ENCODE data around the gene USE1.

The USE1 gene

DNA sequence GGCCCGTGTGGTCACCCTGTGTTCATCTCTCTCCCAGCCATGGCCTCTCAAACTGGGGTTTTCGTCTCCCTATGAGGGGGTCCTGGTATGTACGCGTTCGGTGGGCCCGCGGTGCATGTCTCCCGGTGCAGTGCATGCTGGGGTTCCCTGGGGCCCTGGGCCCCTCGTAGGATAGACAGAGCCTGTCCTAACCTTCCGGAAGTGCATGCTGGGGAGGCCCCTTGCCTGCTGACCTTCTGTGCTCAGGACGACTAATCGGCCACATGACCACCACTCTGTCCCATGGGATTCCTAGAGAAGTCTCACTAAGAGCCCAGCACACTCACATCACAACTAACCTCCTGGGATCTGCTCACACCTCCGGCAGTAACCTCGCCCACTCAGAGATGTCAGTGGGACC, 4.9 kb upstream of the USE1 start:
- no peaks in the 10 kb centered on the region for H3K9me3 ChIP-seq (ENCODE audit: low read depth, low read length)
- no peak overlapping the region for H3K4me3 ChIP-seq
- no peak overlapping the region for H3K9ac ChIP-seq (ENCODE audit: insufficient read length)
- H3K36me3 ChIP-seq (ENCODE audit: insufficient read depth, low read length) = no peaks in the 10 kb centered on the region
- DNase-seq (ENCODE audit: low read depth, low spot score) = no peak
- no peak for TF ChIP-seq FOXP2 (optimal IDR thresholded peaks at IDR 0.05; ENCODE audit: control extremely low read depth, extremely low read length, insufficient read depth)
- TF ChIP-seq POLR2AphosphoS5 (IDR thresholded peaks at IDR 0.05; ENCODE audit: borderline replicate concordance, low read depth, low read length) = no peak
- TF ChIP-seq EZH2 (IDR thresholded peaks at IDR 0.05) = no peak
- H3K27ac ChIP-seq = no peak overlapping the region

DNA sequence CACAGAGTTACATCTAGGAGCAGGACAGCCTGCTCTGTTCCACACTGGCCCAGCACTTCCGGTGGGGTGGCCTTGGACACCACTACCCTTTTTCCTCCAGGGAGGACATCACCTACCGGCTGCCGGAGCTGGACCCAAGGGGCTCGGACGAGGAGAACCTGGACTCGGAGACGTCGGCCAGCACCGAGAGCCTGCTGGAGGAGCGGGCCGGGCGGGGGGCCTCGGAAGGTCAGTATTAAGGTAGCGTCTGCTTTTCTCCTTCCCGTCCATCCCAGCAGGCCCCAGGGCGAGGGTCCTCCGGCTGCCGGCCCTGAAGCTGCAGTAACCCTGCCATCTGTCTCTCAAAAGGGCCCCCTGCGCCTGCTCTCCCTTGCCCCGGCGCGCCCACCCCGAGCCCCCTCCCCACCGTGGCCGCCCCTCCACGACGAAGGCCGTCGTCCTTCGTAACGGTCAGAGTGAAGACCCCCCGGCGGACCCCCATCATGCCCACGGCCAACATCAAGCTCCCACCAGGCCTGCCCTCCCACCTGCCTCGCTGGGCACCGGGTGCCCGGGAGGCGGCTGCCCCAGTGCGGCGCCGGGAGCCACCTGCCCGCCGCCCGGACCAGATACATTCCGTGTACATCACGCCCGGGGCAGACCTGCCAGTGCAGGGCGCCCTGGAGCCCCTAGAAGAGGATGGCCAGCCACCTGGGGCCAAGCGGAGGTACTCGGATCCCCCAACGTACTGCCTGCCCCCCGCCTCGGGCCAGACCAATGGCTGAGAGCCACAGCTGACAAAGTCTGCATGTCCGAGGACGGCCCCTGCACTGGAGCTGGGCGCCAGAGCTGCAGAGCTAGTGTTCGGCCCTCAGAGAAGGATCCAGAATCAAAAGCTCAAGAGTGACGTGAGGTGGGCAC, 3.4 kb upstream of the USE1 start:
- Histone ChIP-seq H3K36me3 (ENCODE audit: insufficient read depth, low read length) (no peaks in the 10 kb centered on the region), H3K9me3 (ENCODE audit: low read depth, low read length) (no peaks in the 10 kb centered on the region), H3K27ac (no peak overlapping the region), H3K9ac (ENCODE audit: insufficient read length) (no peak overlapping the region), H3K4me3 (no peak overlapping the region)
- DNase-seq (ENCODE audit: low read depth, low spot score) = no peak
- no peak for TF ChIP-seq FOXP2 (optimal IDR thresholded peaks at IDR 0.05; ENCODE audit: control extremely low read depth, extremely low read length, insufficient read depth)
- TF ChIP-seq EZH2 (IDR thresholded peaks at IDR 0.05) = no peak
- no peak for TF ChIP-seq POLR2AphosphoS5 (IDR thresholded peaks at IDR 0.05; ENCODE audit: borderline replicate concordance, low read depth, low read length)

DNA sequence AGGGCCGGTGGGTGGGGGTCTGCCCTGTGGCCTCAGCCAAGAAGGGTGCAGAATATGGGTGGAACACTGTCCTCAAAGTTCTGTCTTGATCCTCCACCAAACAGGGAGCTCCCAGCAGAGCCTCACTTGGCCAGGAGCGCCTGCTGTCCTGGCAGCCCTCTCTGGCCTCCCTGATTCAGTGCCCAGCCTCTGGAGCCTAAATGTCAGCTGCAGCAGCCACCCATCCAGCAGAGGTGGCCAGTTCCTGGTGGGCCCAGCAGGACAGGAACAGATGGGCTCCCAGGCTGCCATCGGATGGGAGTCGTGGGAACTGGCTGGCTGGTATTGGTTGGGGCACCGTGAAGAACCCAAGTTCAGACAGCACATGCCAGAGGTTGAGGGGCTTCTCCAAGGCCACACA, 1.8 kb upstream of the USE1 start:
- Histone ChIP-seq H3K36me3 (ENCODE audit: insufficient read depth, low read length) (no peaks in the 10 kb centered on the region; the same call in 1 of the 2 replicates), H3K9ac (ENCODE audit: insufficient read length) (no peak overlapping the region)

DNA sequence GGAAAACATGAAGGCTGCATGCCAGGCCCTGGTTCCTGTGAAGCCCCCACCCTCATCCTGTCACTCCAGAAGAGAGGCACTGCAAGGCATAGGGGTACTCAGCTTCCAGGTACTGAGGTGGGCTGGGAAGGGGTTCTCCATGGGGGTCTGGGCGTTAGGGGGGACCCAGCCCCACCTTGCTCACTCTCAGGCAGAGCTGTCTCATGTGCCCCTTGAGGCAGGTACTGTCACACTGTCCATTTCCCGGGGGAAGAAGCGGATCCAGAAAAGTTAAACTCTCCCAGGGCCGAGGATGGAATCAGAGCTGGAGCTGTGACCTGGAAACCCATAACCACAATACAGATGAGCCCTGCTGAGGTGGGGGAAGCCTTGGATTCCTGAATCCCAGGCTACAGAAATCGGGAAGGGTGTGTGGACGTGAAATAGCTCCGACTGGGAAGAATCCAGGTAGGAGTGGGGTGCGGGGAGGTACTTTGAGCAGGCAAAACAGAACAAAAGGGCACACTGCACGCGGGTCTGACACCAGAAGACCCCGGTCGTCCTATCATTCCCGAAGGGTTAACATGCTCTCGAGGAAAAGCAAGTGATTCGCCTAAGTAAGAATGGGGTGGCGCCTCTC, 540 bp upstream of the USE1 start:
- Histone ChIP-seq H3K27ac (peak overlapping the region; percentile 97), H3K9ac (ENCODE audit: insufficient read length) (peak overlapping the region; percentile 92), H3K9me3 (ENCODE audit: low read depth, low read length) (no peaks in the 10 kb centered on the region), H3K36me3 (ENCODE audit: insufficient read depth, low read length) (peaks cover 5% of the 10 kb centered on the region; the same call in 1 of the 2 replicates), H3K4me3 (peak overlapping the region; percentile 88)
- TF ChIP-seq EZH2 (IDR thresholded peaks at IDR 0.05) (no peak), FOXP2 (optimal IDR thresholded peaks at IDR 0.05; ENCODE audit: control extremely low read depth, extremely low read length, insufficient read depth) (no peak), POLR2AphosphoS5 (IDR thresholded peaks at IDR 0.05; ENCODE audit: borderline replicate concordance, low read depth, low read length) (no peak)
- DNase-seq (ENCODE audit: low read depth, low spot score) = no peak

More for the DNA sequence above, 1.8 kb upstream of the USE1 start:
- no peak overlapping the region for H3K4me3 ChIP-seq
- no peak for DNase-seq (ENCODE audit: low read depth, low spot score)
- no peaks in the 10 kb centered on the region for H3K9me3 ChIP-seq (ENCODE audit: low read depth, low read length)
- H3K27ac ChIP-seq = no peak overlapping the region
- TF ChIP-seq POLR2AphosphoS5 (IDR thresholded peaks at IDR 0.05; ENCODE audit: borderline replicate concordance, low read depth, low read length) = no peak

DNA sequence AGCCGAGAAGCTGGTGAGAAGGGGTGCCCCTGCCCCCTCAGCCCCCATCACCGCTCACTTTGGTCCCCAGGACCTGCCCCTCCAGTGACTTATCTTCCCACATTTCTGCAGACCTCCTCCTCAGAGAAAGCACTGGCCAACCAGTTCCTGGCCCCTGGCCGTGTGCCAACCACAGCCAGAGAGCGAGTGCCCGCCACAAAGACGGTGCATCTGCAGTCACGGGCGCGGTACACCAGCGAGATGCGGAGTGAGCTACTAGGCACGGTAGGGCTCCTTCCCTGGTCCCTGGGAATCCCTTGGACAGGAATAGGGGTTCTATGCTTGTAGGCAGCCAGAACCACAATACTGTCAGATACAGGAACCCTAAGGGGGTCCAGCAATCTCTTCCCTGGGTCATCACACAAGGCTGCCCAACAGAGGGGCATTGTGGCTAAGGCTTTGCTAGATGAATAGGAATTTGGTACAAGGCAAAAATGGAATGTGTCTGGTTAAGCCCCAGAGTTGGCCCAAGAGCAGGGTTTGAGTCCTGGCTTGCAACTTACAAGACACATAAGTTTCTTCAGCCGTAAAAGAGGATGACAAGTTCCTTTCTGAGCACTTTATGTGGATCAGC, 1.0 kb downstream of the USE1 start:
- DNase-seq (ENCODE audit: low read depth, low spot score) = no peak
- peak overlapping the region; percentile 88 for H3K4me3 ChIP-seq
- no peak for TF ChIP-seq EZH2 (IDR thresholded peaks at IDR 0.05)
- TF ChIP-seq FOXP2 (optimal IDR thresholded peaks at IDR 0.05; ENCODE audit: control extremely low read depth, extremely low read length, insufficient read depth) = no peak
- TF ChIP-seq POLR2AphosphoS5 (IDR thresholded peaks at IDR 0.05; ENCODE audit: borderline replicate concordance, low read depth, low read length) = no peak
- H3K9me3 ChIP-seq (ENCODE audit: low read depth, low read length) = no peaks in the 10 kb centered on the region
- H3K36me3 ChIP-seq (ENCODE audit: insufficient read depth, low read length) = peaks cover 5% of the 10 kb centered on the region; the same call in 1 of the 2 replicates
- H3K9ac ChIP-seq (ENCODE audit: insufficient read length) = no peak overlapping the region
- H3K27ac ChIP-seq = peak overlapping the region; percentile 97

DNA sequence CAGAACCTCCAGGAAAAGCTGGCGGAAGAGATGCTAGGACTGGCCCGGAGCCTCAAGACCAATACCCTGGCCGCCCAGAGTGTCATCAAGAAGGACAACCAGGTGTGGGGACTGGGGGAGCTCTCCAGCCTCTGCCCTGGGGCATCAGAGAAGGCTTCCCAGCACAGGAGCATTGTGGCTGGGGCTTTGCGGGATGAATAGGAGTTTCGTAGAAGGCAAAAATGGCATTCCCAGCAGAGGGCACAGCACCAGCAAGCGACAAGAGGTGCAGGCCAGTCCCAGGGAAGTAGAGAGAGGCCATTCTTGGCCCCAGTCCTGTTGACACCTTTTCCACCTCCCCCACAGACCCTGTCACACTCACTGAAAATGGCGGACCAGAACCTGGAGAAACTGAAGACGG, 4.1 kb downstream of the USE1 start:
- Histone ChIP-seq H3K9ac (ENCODE audit: insufficient read length) (no peak overlapping the region), H3K36me3 (ENCODE audit: insufficient read depth, low read length) (peaks cover 5% of the 10 kb centered on the region; the same call in 1 of the 2 replicates), H3K4me3 (no peak overlapping the region), H3K27ac (no peak overlapping the region), H3K9me3 (ENCODE audit: low read depth, low read length) (no peaks in the 10 kb centered on the region)
- DNase-seq (ENCODE audit: low read depth, low spot score) = no peak
- TF ChIP-seq POLR2AphosphoS5 (IDR thresholded peaks at IDR 0.05; ENCODE audit: borderline replicate concordance, low read depth, low read length) = no peak
- TF ChIP-seq EZH2 (IDR thresholded peaks at IDR 0.05) = no peak
- TF ChIP-seq FOXP2 (optimal IDR thresholded peaks at IDR 0.05; ENCODE audit: control extremely low read depth, extremely low read length, insufficient read depth) = no peak

DNA sequence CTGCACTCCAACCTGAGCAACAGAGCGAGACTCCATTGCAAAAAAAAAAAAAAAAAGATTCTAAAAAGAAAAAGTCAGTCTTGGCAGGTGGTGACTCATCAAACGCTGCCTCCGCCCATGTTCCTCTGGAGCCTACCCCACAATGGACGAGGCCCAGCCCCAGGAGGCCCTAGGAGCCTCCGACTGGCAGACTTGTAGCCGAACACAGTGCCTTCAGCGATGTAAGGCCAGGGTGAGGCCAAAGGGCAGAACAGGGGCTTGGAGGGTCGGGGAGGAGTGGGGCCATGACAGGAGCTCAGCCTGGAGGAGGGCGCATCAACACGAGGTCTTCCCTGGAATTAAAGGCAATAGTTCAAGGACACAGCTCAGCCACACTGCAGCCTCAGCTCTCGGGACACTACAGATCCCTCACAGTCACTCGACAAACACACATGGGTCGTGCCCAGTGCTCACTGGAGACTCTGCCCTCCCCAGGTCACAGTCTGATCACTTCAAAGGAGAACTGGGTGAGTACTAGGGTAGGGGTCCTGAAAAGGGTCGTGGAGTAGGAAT, 5.1 kb downstream of the USE1 start:
- Histone ChIP-seq H3K9me3 (ENCODE audit: low read depth, low read length) (no peaks in the 10 kb centered on the region), H3K36me3 (ENCODE audit: insufficient read depth, low read length) (peaks cover 5% of the 10 kb centered on the region; the same call in 1 of the 2 replicates), H3K27ac (no peak overlapping the region), H3K4me3 (no peak overlapping the region), H3K9ac (ENCODE audit: insufficient read length) (no peak overlapping the region)
- TF ChIP-seq FOXP2 (optimal IDR thresholded peaks at IDR 0.05; ENCODE audit: control extremely low read depth, extremely low read length, insufficient read depth) (no peak), POLR2AphosphoS5 (IDR thresholded peaks at IDR 0.05; ENCODE audit: borderline replicate concordance, low read depth, low read length) (no peak), EZH2 (IDR thresholded peaks at IDR 0.05) (no peak)
- DNase-seq (ENCODE audit: low read depth, low spot score) = no peak

DNA sequence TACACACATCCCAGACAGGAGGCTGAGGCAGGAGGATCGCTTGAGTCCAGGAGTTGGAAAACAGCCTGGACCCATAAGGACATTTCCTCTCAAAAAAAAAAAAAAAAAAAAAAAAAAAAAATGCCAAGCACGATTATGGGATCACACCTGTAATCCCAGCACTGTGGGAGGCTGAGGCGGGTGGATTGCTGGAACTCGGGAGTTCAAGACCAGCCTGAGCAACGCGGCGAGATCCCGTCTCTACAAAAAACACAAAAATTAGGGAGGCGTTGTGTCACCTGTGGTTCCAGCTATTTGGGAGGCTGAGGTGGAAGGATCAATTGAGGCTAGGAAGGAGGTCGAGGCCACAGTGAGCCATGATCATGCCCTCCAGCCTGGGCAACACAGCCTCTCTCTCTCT, 9.9 kb downstream of the USE1 start:
- no peak overlapping the region for H3K4me3 ChIP-seq
- no peaks in the 10 kb centered on the region for H3K9me3 ChIP-seq (ENCODE audit: low read depth, low read length)
- H3K9ac ChIP-seq (ENCODE audit: insufficient read length) = no peak overlapping the region

More for the DNA sequence above, 9.9 kb downstream of the USE1 start:
- no peaks in the 10 kb centered on the region for H3K36me3 ChIP-seq (ENCODE audit: insufficient read depth, low read length)
- no peak for TF ChIP-seq FOXP2 (optimal IDR thresholded peaks at IDR 0.05; ENCODE audit: control extremely low read depth, extremely low read length, insufficient read depth)
- TF ChIP-seq POLR2AphosphoS5 (IDR thresholded peaks at IDR 0.05; ENCODE audit: borderline replicate concordance, low read depth, low read length) = no peak
- no peak for TF ChIP-seq EZH2 (IDR thresholded peaks at IDR 0.05)
- DNase-seq (ENCODE audit: low read depth, low spot score) = no peak
- H3K27ac ChIP-seq = no peak overlapping the region
